HCT116 (cell line): ENCODE results near the gene SNED1. TPM values are rescaled to one million over a fixed set of nuclear protein-coding genes. Genes with fewer than 3 reads are reported as not detected.

Source experiments
- ATAC-seq: fragments of 200-7000 bp; cut with Tn5 transposase; 2 replicates; pipeline ENCODE4 v1.9.1; 2020; ENCODE audit warnings: mild to moderate bottlenecking, moderate library complexity
- BruUV-seq: library from RNA; stranded (reverse); fragments of 400-500 nt; replicated peaks from 2 replicates; lab custom pipeline; 2021; lab: Mats Ljungman, UMichigan
- CTCF ChIA-PET: fragments of 300-600 bp; sonication (Branson Sonifier 250); formaldehyde crosslinking; loops from one replicate; lab custom pipeline; 2021; ENCODE audit warnings: antibody characterized with exemption; lab: Charles Lee
- POLR2A ChIA-PET: fragments of 300-600, 350-600 bp; sonication (Branson Sonifier 250); formaldehyde crosslinking; loops from one replicate; lab custom pipeline; 2021; ENCODE audit warnings: antibody characterized with exemption; lab: Charles Lee
- RAD21 ChIA-PET, 2 experiments: fragments of 300-600 bp; sonication (Branson Sonifier 250); formaldehyde crosslinking; loops; one replicate each; lab custom pipeline; 2023; ENCODE audit warnings: low total read pairs in 2 of 2; ENCODE audit not compliant: uncharacterized antibody in 2 of 2, unreplicated experiment in 2 of 2, low non-redundant PET in 1 of 2; lab: Charles Lee
- DNase-seq: peaks from one replicate; pipeline ENCODE4 v3.0.0-alpha.2; 2010; ENCODE audit warnings: low read depth, low spot score
- H2AFZ ChIP-seq: fragments of 200-600 bp; shearing (Covaris generic), sonication (generic); 2 replicates; pipeline ENCODE4 v1.6.1; 2017; ENCODE audit warnings: low read depth, mixed run types, mixed read lengths, antibody characterized with exemption, low read length; ENCODE audit not compliant: poor library complexity, severe bottlenecking
- H3K27ac ChIP-seq: 2 replicates; pipeline ENCODE4 v1.5.1; 2012; ENCODE audit warnings: low read depth, low read length
- H3K27me3 ChIP-seq: fragments of 200-600 bp; sonication (generic); 2 replicates; pipeline ENCODE4 v1.6.1; 2016; ENCODE audit warnings: mixed run types, low read length, mixed read lengths; ENCODE audit not compliant: insufficient read depth
- H3K36me3 ChIP-seq, 2 experiments: fragments of 200-500 bp in 1 of 2; fragments of 200-600 bp in 1 of 2; sonication (Bioruptor generic) in 1 of 2; sonication (generic) in 1 of 2; 2 replicates each; pipeline versions ENCODE4 v1.5.1 to v1.6.1; 2014 to 2016; ENCODE audit warnings: low read length in 2 of 2, inconsistent platforms in 1 of 2, mixed read lengths in 1 of 2, mixed run types in 1 of 2; ENCODE audit not compliant: insufficient read depth in 2 of 2, control insufficient read depth in 1 of 2
- H3K4me1 ChIP-seq, 2 experiments: fragments of 200-600 bp in 1 of 2; sonication (generic) in 1 of 2; 2 replicates each; pipeline versions ENCODE4 v1.5.1 to v1.6.1; 2012 to 2017; ENCODE audit warnings: low read length in 2 of 2, inconsistent platforms in 1 of 2, mild to moderate bottlenecking in 1 of 2, mixed read lengths in 1 of 2, mixed run types in 1 of 2, moderate library complexity in 1 of 2; ENCODE audit not compliant: insufficient read depth in 2 of 2, control insufficient read depth in 1 of 2
- H3K4me2 ChIP-seq: fragments of 200-600 bp; sonication (generic); 2 replicates; pipeline ENCODE4 v1.6.1; 2017; ENCODE audit warnings: mixed run types, low read length, mixed read lengths
- H3K4me3 ChIP-seq, 2 experiments: fragments of 200-600 bp in 1 of 2; sonication (generic) in 1 of 2; replicated peaks in 1 of 2; 2 replicates each; pipeline ENCODE4 v1.5.1; 2011 to 2016; ENCODE audit warnings: low read length in 2 of 2, control low read depth in 1 of 2, low read depth in 1 of 2, mild to moderate bottlenecking in 1 of 2, mixed read lengths in 1 of 2, mixed run types in 1 of 2
- H3K79me2 ChIP-seq: fragments of 200-600 bp; sonication (generic); 2 replicates; pipeline ENCODE4 v1.6.1; 2017; ENCODE audit warnings: mild to moderate bottlenecking, mixed run types, low read length, moderate library complexity, mixed read lengths; ENCODE audit not compliant: insufficient read depth
- H3K9ac ChIP-seq: fragments of 200-600 bp; sonication (generic); 2 replicates; pipeline ENCODE4 v1.6.1; 2016; ENCODE audit warnings: low read length, mixed read lengths
- H3K9me2 ChIP-seq: fragments of 200-600 bp; sonication (generic), shearing (Covaris generic); 2 replicates; pipeline ENCODE4 v1.6.1; 2017; ENCODE audit warnings: mixed run types, mild to moderate bottlenecking, moderate library complexity; ENCODE audit not compliant: insufficient read depth
- H3K9me3 ChIP-seq, 2 experiments: fragments of 200-500 bp in 1 of 2; fragments of 200-600 bp in 1 of 2; sonication (Bioruptor generic) in 1 of 2; sonication (generic) in 1 of 2; 2 replicates each; pipeline ENCODE4 v1.6.1; 2014 to 2017; ENCODE audit warnings: low read length in 2 of 2, mixed read lengths in 2 of 2, inconsistent platforms in 1 of 2, low read depth in 1 of 2, mild to moderate bottlenecking in 1 of 2, mixed run types in 1 of 2, moderate library complexity in 1 of 2; ENCODE audit not compliant: control insufficient read depth in 1 of 2, insufficient read depth in 1 of 2
- H4K20me1 ChIP-seq: fragments of 200-600 bp; sonication (generic), shearing (Covaris generic); 2 replicates; pipeline ENCODE4 v1.6.1; 2017; ENCODE audit warnings: mixed run types, mild to moderate bottlenecking, moderate library complexity; ENCODE audit not compliant: insufficient read depth
- CBX3 ChIP-seq: IDR thresholded peaks from 2 replicates; pipeline ENCODE4 v1.6.1; 2012; ENCODE audit warnings: low read depth
- CEBPB ChIP-seq: IDR thresholded peaks from 2 replicates; pipeline ENCODE4 v1.6.1; 2012; ENCODE audit warnings: low read depth
- EGR1 ChIP-seq: IDR thresholded peaks from 2 replicates; pipeline ENCODE4 v1.6.1; 2012; ENCODE audit warnings: low read depth
- ELF1 ChIP-seq: IDR thresholded peaks from 2 replicates; pipeline ENCODE4 v1.6.1; 2012; ENCODE audit warnings: low read depth, borderline replicate concordance
- EZH2 ChIP-seq: fragments of 200-600 bp; sonication (generic); IDR thresholded peaks from 2 replicates; pipeline ENCODE4 v1.6.1; 2017; ENCODE audit warnings: antibody characterized with exemption, mixed run types
- JUND ChIP-seq: IDR thresholded peaks from 2 replicates; pipeline ENCODE4 v1.6.1; 2012
- POLR2A ChIP-seq: IDR thresholded peaks from 2 replicates; pipeline ENCODE4 v1.7.0; 2011; ENCODE audit warnings: borderline replicate concordance; ENCODE audit not compliant: insufficient read depth, insufficient read length; ENCODE audit errors: extremely low read depth
- POLR2AphosphoS5 ChIP-seq: IDR thresholded peaks from 2 replicates; pipeline ENCODE4 v1.6.1; 2011; ENCODE audit warnings: mild to moderate bottlenecking, low read depth, low read length, moderate library complexity
- RAD21 ChIP-seq: IDR thresholded peaks from 2 replicates; pipeline ENCODE4 v1.6.1; 2012; ENCODE audit warnings: low read depth, mild to moderate bottlenecking
- SIN3A ChIP-seq: IDR thresholded peaks from 2 replicates; pipeline ENCODE4 v1.6.1; 2012; ENCODE audit warnings: low read depth
- SP1 ChIP-seq: IDR thresholded peaks from 2 replicates; pipeline ENCODE4 v1.6.1; 2012; ENCODE audit warnings: low read depth
- SRF ChIP-seq: IDR thresholded peaks from 2 replicates; pipeline ENCODE4 v1.6.1; 2012; ENCODE audit warnings: low read depth
- TCF7L2 ChIP-seq: IDR thresholded peaks from 2 replicates; pipeline ENCODE4 v1.7.0; 2011; ENCODE audit warnings: borderline replicate concordance, inconsistent platforms; ENCODE audit not compliant: insufficient read depth, insufficient read length; ENCODE audit errors: extremely low read depth
- YY1 ChIP-seq: IDR thresholded peaks from 2 replicates; pipeline ENCODE4 v1.6.1; 2011; ENCODE audit warnings: low read length, low read depth, moderate library complexity, mild to moderate bottlenecking; ENCODE audit not compliant: insufficient replicate concordance; ENCODE audit errors: extremely low read depth
- ZFX ChIP-seq: fragments of 450-650 bp; IDR thresholded peaks from 2 replicates; pipeline ENCODE4 v1.6.1; 2017
- ZNF274 ChIP-seq: fragments of 200-500 bp; sonication (Bioruptor generic); IDR thresholded peaks from 2 replicates; pipeline ENCODE4 v1.6.1; 2014; ENCODE audit warnings: mild to moderate bottlenecking, low read depth, low read length, inconsistent platforms
- intact Hi-C: fragments of 100-400 bp; cut with micrococcal nuclease; formaldehyde crosslinking; loops from 2 replicates; pipeline ENCODE4 v1.10.0; 2022
- total RNA-seq: library from RNA; stranded (reverse); gene quantifications from one replicate; pipeline ENCODE4 v1.2.1, GENCODE V29; 2021; ENCODE audit not compliant: unreplicated experiment
- TF ChIP-seq, protein P1 (sequence below): IDR thresholded peaks from 2 replicates; pipeline ENCODE4 v1.6.1; 2012; ENCODE audit warnings: low read depth
- TF ChIP-seq, protein P2 (sequence below): IDR thresholded peaks from 2 replicates; pipeline ENCODE4 v1.6.1; 2012
- TF ChIP-seq, protein P3 (sequence below): IDR thresholded peaks from 2 replicates; pipeline ENCODE4 v1.6.1; 2012
- TF ChIP-seq, protein P4 (sequence below): IDR thresholded peaks from 2 replicates; pipeline ENCODE4 v1.6.1; 2011; ENCODE audit warnings: mild to moderate bottlenecking, low read length, moderate library complexity; ENCODE audit not compliant: insufficient replicate concordance; ENCODE audit errors: extremely low read depth

SNED1 gene
- total RNA-seq, 1 experiment from 2014 or later = 9.6 TPM

DNA sequence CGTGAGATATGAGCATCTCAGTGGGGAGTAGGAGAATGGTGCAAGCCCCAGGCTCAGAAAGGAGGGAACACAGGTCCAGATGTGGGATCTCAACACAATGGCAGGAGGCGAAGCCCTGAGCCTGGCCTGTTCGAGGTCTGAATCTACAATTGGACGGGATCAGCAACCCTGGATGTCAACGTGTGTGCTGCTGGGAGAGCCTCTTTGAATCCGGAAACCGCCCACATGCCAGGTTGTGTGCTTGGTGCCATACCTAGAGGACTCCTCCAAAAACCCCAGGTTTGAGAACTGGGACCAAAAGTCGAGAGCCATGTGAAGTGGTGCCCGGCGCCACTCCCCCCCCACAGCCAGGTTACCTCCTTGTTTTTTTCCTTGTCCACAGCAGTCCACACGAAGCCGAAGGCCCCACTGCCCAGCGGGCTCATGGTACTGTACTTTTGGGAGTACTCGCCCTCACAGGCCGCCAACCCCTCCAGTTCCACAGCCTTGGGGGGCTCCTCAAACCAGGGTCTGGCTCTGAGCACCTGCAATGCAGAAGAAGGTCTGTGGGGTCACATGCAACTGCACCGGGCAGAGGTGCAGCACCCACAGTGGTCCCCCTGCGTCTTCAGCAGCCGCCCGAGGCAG, 124.1 kb downstream of the SNED1 start:
- Histone ChIP-seq H3K9ac (no peak overlapping the region), H3K9me2 (no peaks in the 10 kb centered on the region), H3K27me3 (no peaks in the 10 kb centered on the region), H3K27ac (no peak overlapping the region), H4K20me1 (no peaks in the 10 kb centered on the region), H3K4me3 (no peak overlapping the region), H3K79me2 (no peaks in the 10 kb centered on the region), H3K4me1 (peaks cover 0 to 6% of the 10 kb centered on the region in 2 experiments; a peak in 1 of 4 replicates), H2AFZ (no peak overlapping the region), H3K36me3 (peaks cover 0 to 2% of the 10 kb centered on the region in 2 experiments; a peak in 1 of 4 replicates), H3K4me2 (no peak overlapping the region), H3K9me3 (no peaks in the 10 kb centered on the region)
- no peak for ATAC-seq
- TF ChIP-seq EZH2 = no peak
- TF ChIP-seq EGR1 = no peak
- no peak for TF ChIP-seq JUND
- no peak for TF ChIP-seq YY1
- TF ChIP-seq TCF7L2 = no peak
- TF ChIP-seq RAD21 = no peak
- TF ChIP-seq, protein P1, sequence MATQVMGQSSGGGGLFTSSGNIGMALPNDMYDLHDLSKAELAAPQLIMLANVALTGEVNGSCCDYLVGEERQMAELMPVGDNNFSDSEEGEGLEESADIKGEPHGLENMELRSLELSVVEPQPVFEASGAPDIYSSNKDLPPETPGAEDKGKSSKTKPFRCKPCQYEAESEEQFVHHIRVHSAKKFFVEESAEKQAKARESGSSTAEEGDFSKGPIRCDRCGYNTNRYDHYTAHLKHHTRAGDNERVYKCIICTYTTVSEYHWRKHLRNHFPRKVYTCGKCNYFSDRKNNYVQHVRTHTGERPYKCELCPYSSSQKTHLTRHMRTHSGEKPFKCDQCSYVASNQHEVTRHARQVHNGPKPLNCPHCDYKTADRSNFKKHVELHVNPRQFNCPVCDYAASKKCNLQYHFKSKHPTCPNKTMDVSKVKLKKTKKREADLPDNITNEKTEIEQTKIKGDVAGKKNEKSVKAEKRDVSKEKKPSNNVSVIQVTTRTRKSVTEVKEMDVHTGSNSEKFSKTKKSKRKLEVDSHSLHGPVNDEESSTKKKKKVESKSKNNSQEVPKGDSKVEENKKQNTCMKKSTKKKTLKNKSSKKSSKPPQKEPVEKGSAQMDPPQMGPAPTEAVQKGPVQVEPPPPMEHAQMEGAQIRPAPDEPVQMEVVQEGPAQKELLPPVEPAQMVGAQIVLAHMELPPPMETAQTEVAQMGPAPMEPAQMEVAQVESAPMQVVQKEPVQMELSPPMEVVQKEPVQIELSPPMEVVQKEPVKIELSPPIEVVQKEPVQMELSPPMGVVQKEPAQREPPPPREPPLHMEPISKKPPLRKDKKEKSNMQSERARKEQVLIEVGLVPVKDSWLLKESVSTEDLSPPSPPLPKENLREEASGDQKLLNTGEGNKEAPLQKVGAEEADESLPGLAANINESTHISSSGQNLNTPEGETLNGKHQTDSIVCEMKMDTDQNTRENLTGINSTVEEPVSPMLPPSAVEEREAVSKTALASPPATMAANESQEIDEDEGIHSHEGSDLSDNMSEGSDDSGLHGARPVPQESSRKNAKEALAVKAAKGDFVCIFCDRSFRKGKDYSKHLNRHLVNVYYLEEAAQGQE = no peak
- TF ChIP-seq, protein P2, sequence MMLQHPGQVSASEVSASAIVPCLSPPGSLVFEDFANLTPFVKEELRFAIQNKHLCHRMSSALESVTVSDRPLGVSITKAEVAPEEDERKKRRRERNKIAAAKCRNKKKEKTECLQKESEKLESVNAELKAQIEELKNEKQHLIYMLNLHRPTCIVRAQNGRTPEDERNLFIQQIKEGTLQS = no peak
- TF ChIP-seq ZFX = no peak
- no peak for TF ChIP-seq ZNF274
- TF ChIP-seq POLR2A = no peak
- TF ChIP-seq, protein P3, sequence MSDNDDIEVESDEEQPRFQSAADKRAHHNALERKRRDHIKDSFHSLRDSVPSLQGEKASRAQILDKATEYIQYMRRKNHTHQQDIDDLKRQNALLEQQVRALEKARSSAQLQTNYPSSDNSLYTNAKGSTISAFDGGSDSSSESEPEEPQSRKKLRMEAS = no peak
- TF ChIP-seq SP1 = no peak
- no peak for TF ChIP-seq POLR2AphosphoS5
- no peak for TF ChIP-seq SIN3A
- TF ChIP-seq, protein P4, sequence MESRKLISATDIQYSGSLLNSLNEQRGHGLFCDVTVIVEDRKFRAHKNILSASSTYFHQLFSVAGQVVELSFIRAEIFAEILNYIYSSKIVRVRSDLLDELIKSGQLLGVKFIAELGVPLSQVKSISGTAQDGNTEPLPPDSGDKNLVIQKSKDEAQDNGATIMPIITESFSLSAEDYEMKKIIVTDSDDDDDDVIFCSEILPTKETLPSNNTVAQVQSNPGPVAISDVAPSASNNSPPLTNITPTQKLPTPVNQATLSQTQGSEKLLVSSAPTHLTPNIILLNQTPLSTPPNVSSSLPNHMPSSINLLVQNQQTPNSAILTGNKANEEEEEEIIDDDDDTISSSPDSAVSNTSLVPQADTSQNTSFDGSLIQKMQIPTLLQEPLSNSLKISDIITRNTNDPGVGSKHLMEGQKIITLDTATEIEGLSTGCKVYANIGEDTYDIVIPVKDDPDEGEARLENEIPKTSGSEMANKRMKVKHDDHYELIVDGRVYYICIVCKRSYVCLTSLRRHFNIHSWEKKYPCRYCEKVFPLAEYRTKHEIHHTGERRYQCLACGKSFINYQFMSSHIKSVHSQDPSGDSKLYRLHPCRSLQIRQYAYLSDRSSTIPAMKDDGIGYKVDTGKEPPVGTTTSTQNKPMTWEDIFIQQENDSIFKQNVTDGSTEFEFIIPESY = no peak
- TF ChIP-seq ELF1 = no peak
- no peak for TF ChIP-seq CEBPB
- no peak for TF ChIP-seq SRF
- no peak for TF ChIP-seq CBX3
- CTCF ChIA-PET = no interaction called here
- DNase-seq = no peak
- POLR2A ChIA-PET = no interaction called here
- BruUV-seq = no TSS peak
- RAD21 ChIA-PET = no interaction called here
- intact Hi-C loops = no loop called here
